Occipital lobe (tissue), 2 donors: ENCODE data around the gene CAPN14. TPM values are rescaled to one million over a fixed set of nuclear protein-coding genes. Genes with fewer than 3 reads are reported as not detected.
"Not testable (repeated sequence)": the region's sequence is repeated elsewhere in the genome, so short reads cannot be mapped to it uniquely, and the experiment has no call there.

Experiments
- DNase-seq: peaks from one replicate; lab custom pipeline; 2025; lab: John Stamatoyannopoulos, UW
- total RNA-seq: library from RNA; depleted of rRNA; stranded (reverse); fragments of >200 nt; gene quantifications from one replicate; pipeline ENCODE4 v1.2.3, GENCODE V29; 2014

The CAPN14 gene
- total RNA-seq, 1 donor from 2014 or later, result 1.4 TPM

DNA sequence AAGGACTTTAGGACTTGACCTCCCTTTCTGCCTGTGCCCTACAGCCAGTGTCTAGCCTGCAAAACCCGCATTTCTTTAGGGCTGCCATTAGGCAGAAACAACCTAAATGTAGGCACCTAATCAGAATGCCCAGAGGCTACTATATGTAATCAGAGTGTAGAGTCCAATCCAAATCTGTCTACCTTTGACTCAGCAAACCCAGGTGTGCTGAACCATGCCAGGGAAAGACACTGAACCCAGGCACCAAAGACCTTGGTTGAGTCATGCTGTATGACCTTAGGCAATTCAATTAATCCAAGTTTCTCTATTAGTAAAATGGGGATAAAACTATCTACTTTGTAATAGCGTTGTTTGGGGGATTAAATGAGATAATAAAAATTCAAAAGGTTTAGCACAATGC, 20.7 kb downstream of the CAPN14 start:
- DNase-seq, result no peak

- no peak for DNase-seq
Measured at GRCh38 chr2:31193806-31194205, 23.5 kb downstream of the CAPN14 start.

- no peak for DNase-seq
Measured at GRCh38 chr2:31192851-31193392, 24.4 kb downstream of the CAPN14 start.

GRCh38 chr2:31192396-31192795, 24.9 kb downstream of the CAPN14 start:
- no peak for DNase-seq

DNA sequence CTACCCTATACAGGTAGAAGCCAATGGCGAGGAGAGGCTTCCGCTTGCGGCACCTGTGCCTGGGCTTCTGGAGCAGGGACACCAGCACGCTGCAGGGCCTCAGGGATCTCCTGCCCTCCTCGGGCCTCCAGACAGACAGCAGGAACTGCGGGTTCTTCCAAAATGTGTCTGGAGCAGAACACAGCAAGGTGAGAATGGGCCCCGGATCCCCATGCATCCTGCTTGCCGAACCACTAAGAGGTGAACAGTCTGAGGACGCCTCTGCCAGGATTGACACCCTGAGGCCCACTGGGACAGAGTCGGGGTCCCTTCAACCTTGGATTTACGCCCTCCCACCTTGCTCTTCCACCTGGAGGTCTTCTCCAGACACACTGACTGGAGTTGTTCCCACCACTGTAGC, 25.4 kb downstream of the CAPN14 start:
- DNase-seq, result no peak

DNA sequence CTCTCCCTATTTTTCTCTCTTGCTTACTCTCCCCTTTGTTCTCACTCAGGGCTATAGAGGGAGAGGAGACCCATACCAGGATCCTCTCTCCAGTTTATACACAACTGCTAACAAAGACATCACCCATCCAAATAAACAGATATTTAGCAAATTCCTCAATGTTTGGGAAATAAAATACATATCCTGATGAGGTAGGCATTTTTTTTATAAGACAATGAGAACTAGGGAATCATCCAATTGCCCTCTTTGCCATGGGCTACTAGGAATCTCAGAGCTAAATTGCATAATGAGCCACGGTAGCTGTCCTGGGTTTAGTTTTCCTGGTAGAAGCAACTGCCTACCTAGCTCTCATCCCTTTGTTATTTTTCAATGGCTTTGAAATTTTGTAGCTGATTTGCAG, 27.1 kb downstream of the CAPN14 start:
- no peak for DNase-seq

DNA sequence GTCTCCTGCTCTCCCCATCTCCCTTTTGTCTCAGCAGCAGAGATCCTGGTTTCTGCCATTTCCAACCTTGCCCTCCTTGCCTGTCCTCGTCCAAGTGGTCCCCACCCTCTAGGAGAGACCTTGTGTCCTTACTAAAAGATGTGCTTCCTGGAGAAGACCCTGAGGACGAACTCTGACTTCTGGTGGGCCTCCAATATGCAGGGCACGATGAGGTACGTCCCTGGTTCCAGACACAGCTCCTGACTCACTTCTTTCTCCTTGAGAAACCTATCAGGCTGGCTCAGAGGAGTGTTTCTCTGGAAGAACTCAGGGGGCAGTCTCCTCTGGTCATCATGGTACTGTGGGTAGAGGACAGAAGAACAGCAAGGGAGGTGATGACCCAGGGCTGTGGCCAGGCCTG, 28.2 kb downstream of the CAPN14 start:
- no peak for DNase-seq

GRCh38 chr2:31188131-31188530, 29.2 kb downstream of the CAPN14 start:
- no peak for DNase-seq

GRCh38 chr2:31187166-31187565, 30.1 kb downstream of the CAPN14 start:
- no peak for DNase-seq

- not testable (repeated sequence) for DNase-seq
Measured at GRCh38 chr2:31183973-31184372, 33.3 kb downstream of the CAPN14 start.

- DNase-seq, result no peak
Measured at GRCh38 chr2:31176742-31177141, 40.6 kb downstream of the CAPN14 start.

DNA sequence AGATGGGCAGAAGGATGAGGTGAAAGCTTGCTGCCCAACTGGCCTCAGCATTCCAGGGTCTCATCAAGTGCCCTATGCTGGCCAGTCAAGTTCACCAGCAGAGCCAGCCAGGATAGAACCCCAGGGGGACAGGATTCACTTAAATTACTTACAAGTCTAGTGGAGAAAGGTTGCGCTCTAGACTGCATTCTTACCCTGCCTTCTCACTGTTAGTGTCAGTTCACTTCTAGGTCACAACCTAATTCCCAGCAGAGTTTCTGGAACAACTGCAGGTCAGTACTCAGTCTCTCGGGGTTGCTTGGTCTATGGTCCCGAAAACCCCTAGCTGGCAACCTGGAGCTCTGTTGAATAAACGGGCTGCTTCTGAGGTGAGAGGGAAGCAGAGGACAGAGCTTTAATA, 46.2 kb downstream of the CAPN14 start:
- no peak for DNase-seq

DNA sequence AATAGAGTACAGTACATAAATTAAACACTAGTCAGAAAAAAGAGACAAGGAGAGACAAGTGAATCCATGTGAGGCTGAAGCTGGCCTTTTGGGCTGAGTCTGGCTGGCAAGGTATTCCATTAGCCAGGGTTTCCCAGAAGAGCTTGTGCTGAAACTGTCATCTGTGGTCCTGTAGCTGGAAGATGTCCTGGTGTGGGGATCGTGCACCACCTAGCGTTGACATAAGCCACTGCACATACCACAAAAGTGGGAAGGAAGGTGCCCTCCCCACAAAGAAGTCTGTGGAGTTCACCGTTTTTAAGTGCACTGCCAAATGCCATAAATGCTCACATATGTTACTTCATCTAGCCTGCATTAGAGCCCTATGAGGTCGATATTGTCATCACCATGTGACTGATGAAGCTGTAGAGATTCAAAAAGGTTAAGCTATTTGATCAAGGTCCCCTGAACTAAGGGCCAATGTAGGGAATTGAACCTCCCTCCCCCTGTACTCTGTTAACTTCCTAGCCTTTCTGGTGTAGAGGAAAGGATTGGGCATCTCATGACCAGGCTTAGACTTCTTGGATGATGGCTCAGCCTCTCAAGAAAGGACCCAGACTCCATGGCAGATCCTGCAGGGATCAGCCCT, 47.1 kb downstream of the CAPN14 start:
- peak; percentile 43 for DNase-seq

- no peak for DNase-seq
Measured at GRCh38 chr2:31168291-31168690, 49.0 kb downstream of the CAPN14 start.

DNA sequence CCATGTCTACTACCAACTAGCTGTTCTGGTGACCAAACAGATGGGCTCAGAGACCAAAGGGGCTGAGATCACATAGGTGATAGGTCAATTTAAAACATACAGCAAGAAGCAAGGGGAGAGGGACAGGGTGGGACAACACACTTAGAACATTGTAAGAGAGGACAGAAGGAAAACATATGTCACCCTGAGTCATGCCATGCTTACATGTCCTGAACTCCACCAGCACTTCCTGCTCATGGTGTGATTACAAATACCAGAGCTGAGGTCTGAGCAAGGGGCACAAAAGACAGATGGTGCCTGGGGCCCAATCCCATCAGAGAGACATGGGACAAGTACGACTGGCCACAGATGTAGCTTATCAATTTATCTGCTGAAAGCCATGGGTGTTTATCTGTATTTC, 50.4 kb downstream of the CAPN14 start:
- DNase-seq, result no peak

DNA sequence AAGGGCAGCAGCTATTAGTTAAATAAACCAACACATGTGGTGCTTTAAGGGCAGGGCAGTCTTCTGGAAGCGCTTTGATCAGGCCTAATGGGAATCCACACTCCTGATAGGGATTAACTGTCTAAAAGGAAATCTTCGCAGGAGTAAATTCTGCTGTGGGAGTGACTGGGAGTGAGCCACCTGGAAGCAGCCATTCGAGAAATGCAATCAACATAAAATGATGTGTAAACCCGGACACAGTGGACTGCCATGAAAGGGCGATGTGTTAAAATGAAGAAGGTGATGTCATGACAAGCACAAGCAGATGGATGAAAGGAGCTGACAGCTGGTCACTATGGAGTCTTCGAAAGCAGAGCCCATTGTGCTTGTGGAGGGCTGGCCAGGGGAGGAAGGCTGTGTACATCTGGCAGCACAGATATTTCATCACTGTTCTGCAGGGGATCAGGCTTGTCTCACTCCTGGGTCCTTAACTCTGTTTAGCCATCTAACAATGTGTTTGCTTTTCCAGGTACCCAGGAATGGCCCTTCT, 54.2 kb downstream of the CAPN14 start:
- DNase-seq, result no peak

DNA sequence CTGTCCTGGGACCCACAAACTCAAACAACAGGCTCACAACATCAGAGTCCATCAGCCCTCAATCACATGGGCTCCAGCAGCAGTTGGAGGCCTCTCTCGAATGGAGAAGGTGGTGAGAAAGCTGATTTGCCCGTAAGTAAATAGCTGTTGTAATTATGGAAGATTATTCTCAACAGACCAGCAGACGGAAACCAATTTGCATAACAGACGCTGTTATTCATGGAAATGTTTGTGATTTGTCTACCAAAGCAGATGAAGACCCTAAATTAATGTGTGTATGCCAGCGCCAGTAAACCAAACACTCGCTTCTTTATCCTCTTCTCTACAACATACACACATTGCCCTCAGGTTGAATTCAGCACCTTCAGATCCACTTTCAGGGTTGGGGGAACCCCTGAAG, 55.7 kb downstream of the CAPN14 start:
- no peak for DNase-seq

DNA sequence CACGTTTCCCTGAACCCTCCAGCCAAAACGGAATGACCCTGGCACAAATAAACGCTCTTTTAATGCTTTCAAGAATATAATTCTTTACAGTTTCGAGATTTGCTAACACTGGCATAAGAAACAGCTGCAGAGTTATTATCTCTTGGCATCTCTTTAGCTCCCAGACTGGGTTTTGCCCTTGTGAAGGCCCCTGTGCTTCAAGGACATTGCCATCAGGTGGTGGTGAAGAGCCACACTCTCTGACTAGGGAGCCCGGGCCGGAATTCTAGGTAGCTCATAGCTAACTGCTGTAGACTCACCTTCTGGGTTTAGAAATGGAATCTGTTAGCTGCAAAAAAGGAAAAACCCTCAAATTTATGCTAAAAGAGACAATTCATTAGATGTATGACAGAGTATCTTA, 65.8 kb downstream of the CAPN14 start:
- no peak for DNase-seq

DNA sequence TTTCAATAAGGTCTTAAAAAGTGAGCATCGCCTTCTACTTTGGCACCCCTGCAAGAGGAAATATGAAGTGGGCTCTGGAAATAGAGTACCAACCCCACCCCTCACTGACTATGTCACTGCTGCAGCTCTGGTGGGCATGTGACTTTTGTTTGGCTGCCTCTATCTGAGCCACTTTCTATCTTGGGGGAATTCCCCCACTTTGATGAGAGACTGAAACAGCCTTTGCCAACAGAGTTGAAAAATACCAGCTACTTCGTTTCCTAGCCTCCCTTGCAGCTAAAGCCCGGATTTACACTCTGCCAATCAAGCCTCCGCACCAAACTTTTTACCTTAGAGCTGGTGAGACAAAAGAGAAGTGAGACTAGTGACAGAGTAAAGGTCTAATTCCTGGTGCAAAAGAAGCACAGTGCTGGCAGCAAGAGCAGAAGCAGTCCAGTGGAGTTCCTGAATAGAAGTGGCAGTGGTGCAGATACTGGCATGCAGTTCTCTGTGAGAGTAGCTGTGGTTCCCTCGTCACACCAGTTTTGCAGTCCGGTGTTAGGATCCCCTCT, 67.1 kb downstream of the CAPN14 start:
- DNase-seq, result no peak

DNA sequence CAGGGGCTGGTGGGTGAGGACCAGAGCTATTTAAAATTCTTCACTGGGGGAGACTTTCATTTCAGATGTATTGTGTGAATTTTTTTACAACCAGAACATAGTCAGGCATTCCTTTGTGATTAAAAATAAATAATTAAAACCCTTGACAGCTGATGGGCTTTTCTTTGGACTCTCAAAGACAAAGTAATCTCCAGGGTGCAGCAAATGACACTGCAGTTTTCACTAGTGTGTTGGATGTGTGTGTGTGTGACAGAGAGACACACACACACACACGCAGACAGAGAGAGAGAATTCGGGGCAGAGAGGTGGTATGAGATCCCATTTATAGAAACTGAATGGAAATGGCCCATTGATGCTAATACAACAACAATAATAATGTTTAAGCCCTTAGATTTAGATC, 68.8 kb downstream of the CAPN14 start:
- no peak for DNase-seq

- no peak for DNase-seq
Measured at GRCh38 chr2:31147645-31148044, 69.7 kb downstream of the CAPN14 start.

DNA sequence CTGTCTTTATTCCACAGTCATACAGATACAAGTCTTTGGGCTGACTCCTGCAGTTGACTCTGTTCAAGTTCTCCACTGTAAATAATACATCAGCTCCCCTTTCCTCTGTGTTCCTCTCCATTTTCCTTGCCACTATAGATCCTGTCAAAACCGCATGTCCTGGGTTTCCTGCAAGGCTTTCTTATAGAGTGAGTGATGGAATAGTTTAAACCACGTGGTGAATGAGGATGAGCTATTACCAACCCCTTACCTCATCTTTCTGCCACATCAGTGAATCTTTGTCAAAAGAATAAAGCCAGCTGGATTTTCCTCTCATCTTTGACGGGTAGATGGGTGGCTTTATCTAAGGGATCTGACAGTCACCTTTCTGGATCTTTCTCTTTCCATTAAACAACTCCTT, 75.2 kb downstream of the CAPN14 start:
- DNase-seq, result no peak

DNA sequence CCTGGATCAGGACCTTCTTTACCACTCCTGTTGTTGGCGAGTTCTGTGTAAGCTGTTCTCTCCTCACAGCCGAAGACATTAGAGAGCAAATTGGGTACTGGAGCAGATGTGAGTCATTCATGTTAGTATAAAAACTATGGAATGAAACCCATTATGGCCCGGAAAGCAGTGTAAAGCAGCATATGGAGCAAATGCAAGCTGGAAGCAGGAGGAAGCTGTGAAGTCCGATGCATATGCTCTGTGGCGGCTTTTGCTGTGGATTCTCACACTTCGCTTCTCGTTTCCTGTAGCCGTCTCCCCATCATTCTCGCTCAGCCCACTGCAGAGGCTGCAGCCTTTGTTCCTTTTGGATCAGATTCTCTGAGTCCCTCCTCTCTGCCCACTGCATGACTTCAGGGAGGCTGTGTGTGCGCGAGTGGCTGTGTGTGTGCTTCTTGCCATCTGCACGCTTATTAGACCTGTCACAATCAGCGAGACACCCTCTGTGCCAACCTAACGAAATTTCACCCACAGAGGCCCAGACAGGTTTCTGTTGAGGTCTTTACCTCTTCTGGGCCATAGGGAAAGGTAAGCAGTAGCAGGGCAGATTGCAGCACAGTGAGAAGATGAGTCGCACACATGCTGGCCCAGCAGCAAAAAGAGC, 75.8 kb downstream of the CAPN14 start:
- DNase-seq, result no peak
